ENCODE results near the gene BRCA2. TPM values are rescaled to one million over a fixed set of nuclear protein-coding genes. Genes with fewer than 3 reads are reported as not detected.
A peak's percentile ranks its signal among the peaks of the same experiment; 100 is the strongest.

Gene BRCA2
- total RNA-seq, 1 donor from 2014 or later, result 0.53 TPM

DNA sequence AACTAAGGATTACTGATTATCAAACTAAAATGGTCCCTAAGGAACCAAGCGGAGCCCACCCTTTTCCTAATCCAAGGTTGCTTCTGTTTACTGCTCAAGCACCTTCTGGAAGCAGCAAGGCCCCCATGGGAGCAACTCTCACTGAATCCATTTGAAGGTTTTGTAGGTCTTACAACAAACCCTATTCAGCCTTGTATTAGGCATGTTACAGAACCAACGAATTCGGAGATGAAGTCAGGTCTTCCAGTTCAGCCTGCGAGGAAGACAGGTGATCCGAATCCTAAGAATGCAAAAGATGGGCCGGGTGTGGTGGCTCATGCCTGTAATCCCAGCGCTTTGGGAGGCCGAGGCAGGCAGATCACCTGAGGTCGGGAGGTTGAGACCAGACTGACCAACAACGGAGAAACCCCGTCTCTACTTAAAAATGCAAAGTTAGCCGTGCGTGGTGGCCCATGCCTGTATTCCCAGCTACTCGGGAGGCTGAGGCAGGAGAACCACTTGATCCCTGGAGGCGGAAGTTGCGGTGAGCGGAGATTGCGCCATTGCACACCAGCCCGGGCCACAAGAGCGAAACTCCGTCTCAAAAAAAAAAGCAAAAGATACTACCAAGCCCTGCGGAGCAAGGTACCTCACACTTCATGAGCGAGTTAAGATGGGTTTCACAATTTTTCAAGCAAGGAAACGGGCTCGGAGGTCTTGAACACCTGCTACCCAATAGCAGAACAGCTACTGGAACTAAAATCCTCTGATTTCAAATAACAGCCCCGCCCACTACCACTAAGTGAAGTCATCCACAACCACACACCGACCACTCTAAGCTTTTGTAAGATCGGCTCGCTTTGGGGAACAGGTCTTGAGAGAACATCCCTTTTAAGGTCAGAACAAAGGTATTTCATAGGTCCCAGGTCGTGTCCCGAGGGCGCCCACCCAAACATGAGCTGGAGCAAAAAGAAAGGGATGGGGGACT is 754 bp upstream of the BRCA2 start:
- FAIRE-seq (no peak), DNase-seq (ENCODE audit: low read depth) (peak; percentile 41)
- Histone ChIP-seq H3K27me3 (ENCODE audit: control insufficient read depth, insufficient read depth, low read length) (no peaks in the 10 kb centered on the region), H3K36me3 (ENCODE audit: control insufficient read depth, insufficient read depth, low read length) (no peaks in the 10 kb centered on the region), H3K4me3 (ENCODE audit: low read depth, low read length) (peak overlapping the region; percentile 82)
- TF ChIP-seq CTCF (IDR thresholded peaks at IDR 0.05; ENCODE audit: insufficient read depth, low read length, severe bottlenecking), result no peak

- FAIRE-seq, result no peak
- Histone ChIP-seq H3K36me3 (ENCODE audit: control insufficient read depth, insufficient read depth, low read length) (no peaks in the 10 kb centered on the region), H3K27me3 (ENCODE audit: control insufficient read depth, insufficient read depth, low read length) (no peaks in the 10 kb centered on the region), H3K4me3 (ENCODE audit: low read depth, low read length) (peak overlapping the region; percentile 82)
- TF ChIP-seq CTCF (IDR thresholded peaks at IDR 0.05; ENCODE audit: insufficient read depth, low read length, severe bottlenecking), result no peak
- no peak for DNase-seq (ENCODE audit: low read depth)
Observed at GRCh38 chr13:32316028-32316339, 676 bp downstream of the BRCA2 start.

DNA sequence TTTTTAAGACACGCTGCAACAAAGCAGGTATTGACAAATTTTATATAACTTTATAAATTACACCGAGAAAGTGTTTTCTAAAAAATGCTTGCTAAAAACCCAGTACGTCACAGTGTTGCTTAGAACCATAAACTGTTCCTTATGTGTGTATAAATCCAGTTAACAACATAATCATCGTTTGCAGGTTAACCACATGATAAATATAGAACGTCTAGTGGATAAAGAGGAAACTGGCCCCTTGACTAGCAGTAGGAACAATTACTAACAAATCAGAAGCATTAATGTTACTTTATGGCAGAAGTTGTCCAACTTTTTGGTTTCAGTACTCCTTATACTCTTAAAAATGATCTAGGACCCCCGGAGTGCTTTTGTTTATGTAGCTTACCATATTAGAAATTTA is 1.2 kb downstream of the BRCA2 start:
- no peak for TF ChIP-seq CTCF (IDR thresholded peaks at IDR 0.05; ENCODE audit: insufficient read depth, low read length, severe bottlenecking)
- Histone ChIP-seq H3K4me3 (ENCODE audit: low read depth, low read length) (no peak overlapping the region), H3K36me3 (ENCODE audit: control insufficient read depth, insufficient read depth, low read length) (no peaks in the 10 kb centered on the region), H3K27me3 (ENCODE audit: control insufficient read depth, insufficient read depth, low read length) (no peaks in the 10 kb centered on the region)
- no peak for DNase-seq (ENCODE audit: low read depth)
- no peak for FAIRE-seq

DNA sequence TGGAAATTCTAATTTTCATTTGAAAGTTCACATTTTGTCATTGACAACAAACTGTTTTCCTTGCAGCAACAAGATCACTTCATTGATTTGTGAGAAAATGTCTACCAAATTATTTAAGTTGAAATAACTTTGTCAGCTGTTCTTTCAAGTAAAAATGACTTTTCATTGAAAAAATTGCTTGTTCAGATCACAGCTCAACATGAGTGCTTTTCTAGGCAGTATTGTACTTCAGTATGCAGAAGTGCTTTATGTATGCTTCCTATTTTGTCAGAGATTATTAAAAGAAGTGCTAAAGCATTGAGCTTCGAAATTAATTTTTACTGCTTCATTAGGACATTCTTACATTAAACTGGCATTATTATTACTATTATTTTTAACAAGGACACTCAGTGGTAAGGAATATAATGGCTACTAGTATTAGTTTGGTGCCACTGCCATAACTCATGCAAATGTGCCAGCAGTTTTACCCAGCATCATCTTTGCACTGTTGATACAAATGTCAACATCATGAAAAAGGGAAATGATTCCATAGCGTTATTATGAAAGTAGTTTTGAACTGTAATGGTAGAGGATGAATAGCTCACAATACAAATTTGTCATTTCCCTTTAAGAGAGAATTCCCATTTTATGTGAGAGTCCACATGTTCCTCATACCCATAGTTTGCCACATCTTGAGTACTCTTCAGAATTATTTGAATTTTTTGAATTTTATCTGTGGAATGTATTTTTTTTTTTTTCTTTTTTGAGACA is 2.6 kb downstream of the BRCA2 start:
- Histone ChIP-seq H3K27me3 (ENCODE audit: control insufficient read depth, insufficient read depth, low read length) (no peaks in the 10 kb centered on the region), H3K36me3 (ENCODE audit: control insufficient read depth, insufficient read depth, low read length) (no peaks in the 10 kb centered on the region), H3K4me3 (ENCODE audit: low read depth, low read length) (no peak overlapping the region)
- FAIRE-seq (no peak), DNase-seq (ENCODE audit: low read depth) (no peak)
- no peak for TF ChIP-seq CTCF (IDR thresholded peaks at IDR 0.05; ENCODE audit: insufficient read depth, low read length, severe bottlenecking)

DNA sequence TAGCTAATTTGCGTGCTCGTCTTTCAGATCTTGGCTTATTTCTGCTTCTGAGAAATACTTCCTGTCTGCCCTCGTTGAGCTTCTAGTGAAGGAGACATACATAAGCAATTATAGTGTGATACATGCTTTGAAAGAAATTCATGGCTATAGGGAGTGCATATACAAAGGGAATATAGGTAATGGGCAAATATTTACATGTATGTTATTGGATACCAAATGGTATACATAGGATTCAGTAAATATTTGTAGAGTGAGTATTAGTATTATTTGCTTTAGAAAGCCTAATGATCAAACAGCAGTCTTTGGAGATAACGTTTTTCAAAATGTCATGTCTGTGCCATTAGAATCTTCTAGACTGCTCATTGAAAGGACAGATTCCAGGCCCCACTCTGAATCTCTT is 5.2 kb downstream of the BRCA2 start:
- H3K27me3 ChIP-seq (ENCODE audit: control insufficient read depth, insufficient read depth, low read length), result no peaks in the 10 kb centered on the region
- no peaks in the 10 kb centered on the region for H3K36me3 ChIP-seq (ENCODE audit: control insufficient read depth, insufficient read depth, low read length)
- peak; percentile 11 for DNase-seq (ENCODE audit: low read depth)
- TF ChIP-seq CTCF (IDR thresholded peaks at IDR 0.05; ENCODE audit: insufficient read depth, low read length, severe bottlenecking), result no peak
- no peak overlapping the region for H3K4me3 ChIP-seq (ENCODE audit: low read depth, low read length)
- no peak for FAIRE-seq

Data from bronchial epithelial cell (primary cell).